Activated B cell treated with CpG ODN at 0.5 μM for 24 hours (primary cell): ENCODE measurements around the gene LCORL. TPM values are rescaled to one million over a fixed set of nuclear protein-coding genes. Genes with fewer than 3 reads are reported as not detected.
"Not testable (repeated sequence)": the region's sequence is repeated elsewhere in the genome, so short reads cannot be mapped to it uniquely, and the experiment has no call there.

Experiments
- ATAC-seq: fragments of 200-7000 bp; cut with Tn5 transposase; one replicate; pipeline ENCODE4 v1.10.0; 2021; ENCODE audit warnings: low read depth, mild to moderate bottlenecking, moderate library complexity
- CTCF ChIA-PET: fragments of 350-600 bp; sonication (Branson Sonifier 250); formaldehyde crosslinking; loops from one replicate; lab custom pipeline; 2021; ENCODE audit warnings: antibody characterized with exemption; lab: Charles Lee
- POLR2A ChIA-PET: fragments of 350-600 bp; sonication (Branson Sonifier 250); formaldehyde crosslinking; loops from one replicate; lab custom pipeline; 2021; ENCODE audit warnings: antibody characterized with exemption; lab: Charles Lee
- DNase-seq: peaks from one replicate; pipeline ENCODE4 v3.0.0; 2022
- H3K27ac Mint-ChIP-seq: one replicate; pipeline ENCODE4 v1.8.0; 2020; ENCODE audit warnings: mixed read lengths
- H3K27me3 Mint-ChIP-seq: one replicate; pipeline ENCODE4 v1.8.0; 2021; ENCODE audit warnings: mixed read lengths
- H3K36me3 Mint-ChIP-seq: one replicate; pipeline ENCODE4 v1.8.0; 2021; ENCODE audit warnings: low read depth, mixed read lengths
- H3K4me1 Mint-ChIP-seq: one replicate; pipeline ENCODE4 v1.8.0; 2021; ENCODE audit warnings: mixed read lengths
- H3K4me3 Mint-ChIP-seq: one replicate; pipeline ENCODE4 v1.8.0; 2020; ENCODE audit warnings: mild to moderate bottlenecking, mixed read lengths
- H3K9me3 Mint-ChIP-seq: one replicate; pipeline ENCODE4 v1.8.0; 2020; ENCODE audit warnings: mixed read lengths
- intact Hi-C: fragments of 100-400 bp; cut with micrococcal nuclease; formaldehyde crosslinking; loops from one replicate; pipeline ENCODE4 v1.15.1; 2024
- total RNA-seq: library from RNA; stranded (reverse); gene quantifications from 2 replicates; pipeline ENCODE4 v1.2.3, GENCODE V29; 2022
- TF ChIP-seq, protein P1 (sequence below): fragments of 200-600 bp; IDR thresholded peaks from one replicate; pipeline ENCODE4 v1.8.0; 2022; ENCODE audit warnings: antibody characterized with exemption, mild to moderate bottlenecking

Gene LCORL
- total RNA-seq, 1 donor from 2014 or later = 12.6 TPM

DNA sequence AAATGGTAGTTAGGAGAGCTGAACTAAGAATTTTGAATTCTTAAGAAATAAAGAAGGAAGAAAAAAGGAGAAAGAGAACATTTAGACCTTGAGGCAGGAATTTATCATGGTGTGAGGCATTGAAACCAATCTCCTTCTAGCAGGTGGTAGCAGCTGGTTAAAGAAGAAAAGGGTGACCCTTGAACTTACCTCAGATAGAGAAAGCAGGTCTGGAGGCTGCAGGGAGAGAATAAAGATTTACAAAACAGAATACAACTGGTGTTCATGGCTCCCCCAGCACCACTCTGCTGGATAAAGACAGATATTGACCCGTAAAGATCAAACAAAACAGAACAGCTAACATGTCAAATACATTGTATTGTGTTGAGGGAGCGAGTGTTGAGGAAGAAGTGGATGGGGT is 154.7 kb downstream of the LCORL start:
- Mint-ChIP-seq H3K9me3 (peaks cover 5% of the 10 kb centered on the region), H3K36me3 (peaks cover 19% of the 10 kb centered on the region), H3K27me3 (no peaks in the 10 kb centered on the region), H3K4me1 (no peaks in the 10 kb centered on the region), H3K4me3 (no peak overlapping the region), H3K27ac (no peak overlapping the region)
- ChIA-PET POLR2A (no interaction called here), CTCF (no interaction called here)
- TF ChIP-seq, protein P1, sequence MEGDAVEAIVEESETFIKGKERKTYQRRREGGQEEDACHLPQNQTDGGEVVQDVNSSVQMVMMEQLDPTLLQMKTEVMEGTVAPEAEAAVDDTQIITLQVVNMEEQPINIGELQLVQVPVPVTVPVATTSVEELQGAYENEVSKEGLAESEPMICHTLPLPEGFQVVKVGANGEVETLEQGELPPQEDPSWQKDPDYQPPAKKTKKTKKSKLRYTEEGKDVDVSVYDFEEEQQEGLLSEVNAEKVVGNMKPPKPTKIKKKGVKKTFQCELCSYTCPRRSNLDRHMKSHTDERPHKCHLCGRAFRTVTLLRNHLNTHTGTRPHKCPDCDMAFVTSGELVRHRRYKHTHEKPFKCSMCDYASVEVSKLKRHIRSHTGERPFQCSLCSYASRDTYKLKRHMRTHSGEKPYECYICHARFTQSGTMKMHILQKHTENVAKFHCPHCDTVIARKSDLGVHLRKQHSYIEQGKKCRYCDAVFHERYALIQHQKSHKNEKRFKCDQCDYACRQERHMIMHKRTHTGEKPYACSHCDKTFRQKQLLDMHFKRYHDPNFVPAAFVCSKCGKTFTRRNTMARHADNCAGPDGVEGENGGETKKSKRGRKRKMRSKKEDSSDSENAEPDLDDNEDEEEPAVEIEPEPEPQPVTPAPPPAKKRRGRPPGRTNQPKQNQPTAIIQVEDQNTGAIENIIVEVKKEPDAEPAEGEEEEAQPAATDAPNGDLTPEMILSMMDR = no peak
- no peak for DNase-seq
- intact Hi-C loops = no loop called here
- no peak for ATAC-seq

DNA sequence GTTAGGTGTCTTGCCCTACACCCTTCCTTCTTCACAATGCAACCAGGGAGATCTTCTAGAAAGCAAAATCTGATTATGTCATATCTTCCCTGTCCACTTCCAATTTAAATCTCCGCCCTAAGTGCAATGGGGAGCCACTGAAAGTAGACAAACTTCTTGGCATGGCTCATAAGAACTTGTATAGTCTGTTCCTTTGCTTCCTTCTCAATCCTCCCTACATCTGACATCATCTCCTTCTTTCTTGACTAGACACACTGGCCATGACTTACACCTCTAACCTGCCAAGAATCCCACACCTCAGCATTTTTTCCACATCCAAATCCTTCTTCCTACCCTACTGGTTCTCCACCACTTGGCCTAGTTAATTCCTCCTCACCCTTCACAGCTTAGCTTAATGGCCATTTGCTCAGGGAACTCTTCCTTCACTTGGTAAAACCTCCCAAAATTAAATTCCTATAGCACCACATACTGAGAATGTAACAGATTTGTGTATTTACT is 155.6 kb downstream of the LCORL start:
- no peaks in the 10 kb centered on the region for H3K4me1 Mint-ChIP-seq
- peaks cover 8% of the 10 kb centered on the region for H3K9me3 Mint-ChIP-seq
- peaks cover 22% of the 10 kb centered on the region for H3K36me3 Mint-ChIP-seq
- intact Hi-C loops = no loop called here
- CTCF ChIA-PET = no interaction called here
- H3K4me3 Mint-ChIP-seq = no peak overlapping the region
- POLR2A ChIA-PET = no interaction called here
- no peak overlapping the region for H3K27ac Mint-ChIP-seq
- ATAC-seq = no peak
- H3K27me3 Mint-ChIP-seq = no peaks in the 10 kb centered on the region
- no peak for DNase-seq
- TF ChIP-seq, protein P1 = no peak

DNA sequence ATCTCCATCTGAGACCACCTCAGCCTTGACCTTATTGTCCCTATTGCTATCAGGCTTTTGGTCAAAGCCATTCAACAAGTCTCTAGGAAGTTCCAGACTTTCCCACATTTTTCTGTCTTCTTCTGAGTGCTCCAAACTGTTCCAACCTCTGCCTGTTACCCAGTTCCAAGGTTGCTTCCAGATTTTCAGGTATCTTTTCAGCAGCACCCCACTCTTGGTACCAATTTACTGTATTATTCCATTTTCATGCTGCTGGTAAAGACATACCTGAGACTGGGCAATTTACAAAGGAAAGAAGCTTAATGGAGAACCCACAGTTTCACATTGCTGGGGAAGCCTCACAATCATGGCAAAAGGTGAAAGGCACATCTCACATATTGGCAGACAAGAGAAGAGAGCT is 159.6 kb downstream of the LCORL start:
- H3K4me1 Mint-ChIP-seq, CTCF ChIA-PET, H3K27ac Mint-ChIP-seq, H3K27me3 Mint-ChIP-seq, DNase-seq, H3K4me3 Mint-ChIP-seq, intact Hi-C loops, POLR2A ChIA-PET, ATAC-seq: not testable (repeated sequence)
- Mint-ChIP-seq H3K9me3 (peaks cover 23% of the 10 kb centered on the region), H3K36me3 (peaks cover 27% of the 10 kb centered on the region)

DNA sequence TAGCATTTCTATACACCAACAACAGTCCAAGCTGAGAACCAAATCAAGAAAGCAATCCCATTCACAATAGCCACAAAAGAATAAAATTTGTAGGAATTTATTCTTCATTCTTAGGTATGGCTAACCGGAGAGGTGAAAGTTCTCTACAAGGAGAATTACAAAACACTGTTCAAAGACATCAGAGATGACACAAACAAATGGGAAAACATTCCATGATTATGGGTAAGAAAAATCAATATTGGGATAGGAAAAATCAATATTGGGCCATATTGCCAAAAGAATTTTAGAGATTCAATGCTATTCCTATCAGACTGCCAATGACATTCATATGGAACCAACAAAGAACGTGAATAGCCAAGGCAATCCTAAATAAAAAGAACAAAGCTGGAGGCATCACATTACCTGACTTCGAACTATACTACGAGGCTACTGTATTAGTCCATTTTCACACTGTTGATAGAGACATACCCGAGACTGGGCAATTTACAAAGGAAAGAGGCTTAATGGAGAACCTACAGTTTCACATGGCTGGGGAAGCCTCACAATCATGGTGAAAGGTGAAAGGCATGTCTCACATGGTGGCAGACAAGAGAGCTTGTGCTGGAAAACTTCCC is 161.7 kb downstream of the LCORL start:
- ATAC-seq (no peak), DNase-seq (no peak)
- TF ChIP-seq, protein P1 = no peak
- no peak overlapping the region for H3K27ac Mint-ChIP-seq
- no peaks in the 10 kb centered on the region for H3K4me1 Mint-ChIP-seq
- CTCF ChIA-PET = no interaction called here
- H3K4me3 Mint-ChIP-seq = no peak overlapping the region
- POLR2A ChIA-PET = no interaction called here
- intact Hi-C loops = no loop called here
- peaks cover 23% of the 10 kb centered on the region for H3K9me3 Mint-ChIP-seq
- H3K27me3 Mint-ChIP-seq = no peaks in the 10 kb centered on the region
- H3K36me3 Mint-ChIP-seq = peaks cover 27% of the 10 kb centered on the region

DNA sequence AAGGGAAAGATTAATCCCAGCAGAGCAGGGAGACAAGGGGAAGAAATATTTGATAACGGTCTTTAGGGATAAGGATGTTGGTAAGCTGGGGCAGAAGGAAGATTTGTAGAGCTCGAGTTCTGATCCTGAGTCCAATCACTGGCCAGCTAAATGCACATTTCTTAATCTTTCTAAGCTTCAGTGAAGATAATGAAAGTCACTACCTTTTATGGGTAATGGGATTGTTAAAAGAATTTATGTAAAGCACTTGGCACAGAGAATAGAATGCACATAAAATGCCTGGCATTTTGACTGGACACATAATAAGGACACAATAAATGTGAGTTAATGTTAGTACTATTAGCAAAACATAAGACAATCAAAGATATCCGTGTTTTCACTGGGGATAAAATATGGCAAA is 167.5 kb downstream of the LCORL start:
- POLR2A ChIA-PET = interaction anchor here (0.5 kb wide), 1 partner anchor 249 kb away, joined by 3 read pairs; no protein-coding TSS in a partner anchor
- H3K27ac Mint-ChIP-seq = no peak overlapping the region
- CTCF ChIA-PET = no interaction called here
- DNase-seq = no peak
- H3K36me3 Mint-ChIP-seq = peaks cover 6% of the 10 kb centered on the region
- no peak overlapping the region for H3K4me3 Mint-ChIP-seq
- peaks cover 5% of the 10 kb centered on the region for H3K9me3 Mint-ChIP-seq
- ATAC-seq = no peak
- H3K27me3 Mint-ChIP-seq = no peaks in the 10 kb centered on the region
- intact Hi-C loops = no loop called here
- H3K4me1 Mint-ChIP-seq = no peaks in the 10 kb centered on the region
- TF ChIP-seq, protein P1 = no peak

DNA sequence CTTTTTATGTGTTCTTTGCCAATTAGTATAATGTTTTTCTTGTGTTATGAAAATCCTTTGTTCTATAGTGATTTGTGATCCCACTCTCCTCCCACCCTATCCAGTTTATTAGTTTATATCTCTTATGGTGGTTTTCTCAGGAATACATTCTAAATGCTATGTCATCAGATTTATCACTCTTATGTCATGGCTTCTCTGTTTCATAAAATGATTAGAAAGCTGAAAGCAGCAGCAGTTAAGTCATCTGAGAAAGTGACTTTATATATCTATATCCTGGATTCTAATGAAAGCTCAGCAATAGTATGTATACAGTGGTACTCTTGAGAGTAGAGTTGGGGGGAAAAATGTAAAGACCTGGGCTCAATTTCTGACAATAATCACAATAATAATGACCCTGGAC is 169.6 kb downstream of the LCORL start:
- no peak overlapping the region for H3K4me3 Mint-ChIP-seq
- no peaks in the 10 kb centered on the region for H3K36me3 Mint-ChIP-seq
- no peaks in the 10 kb centered on the region for H3K9me3 Mint-ChIP-seq
- POLR2A ChIA-PET = no interaction called here
- no peak overlapping the region for H3K27ac Mint-ChIP-seq
- TF ChIP-seq, protein P1 = no peak
- CTCF ChIA-PET = no interaction called here
- no peaks in the 10 kb centered on the region for H3K27me3 Mint-ChIP-seq
- intact Hi-C loops = no loop called here
- DNase-seq (no peak), ATAC-seq (no peak)
- no peaks in the 10 kb centered on the region for H3K4me1 Mint-ChIP-seq

DNA sequence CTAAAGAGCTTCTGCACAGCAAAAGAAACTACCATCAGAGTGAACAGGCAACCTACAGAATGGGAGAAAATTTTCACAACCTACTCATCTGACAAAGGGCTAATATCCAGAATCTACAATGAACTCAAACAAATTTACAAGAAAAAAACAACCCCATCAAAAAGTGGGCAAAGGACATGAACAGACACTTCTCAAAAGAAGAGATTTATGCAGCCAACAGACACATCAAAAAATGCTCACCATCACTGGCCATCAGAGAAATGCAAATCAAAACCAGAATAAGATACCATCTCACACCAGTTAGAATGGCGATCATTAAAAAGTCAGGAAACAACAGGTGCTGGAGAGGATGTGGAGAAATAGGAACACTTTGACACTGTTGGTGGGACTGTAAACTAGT is 171.3 kb downstream of the LCORL start:
- DNase-seq, H3K9me3 Mint-ChIP-seq, H3K4me1 Mint-ChIP-seq, H3K36me3 Mint-ChIP-seq, H3K27ac Mint-ChIP-seq, H3K4me3 Mint-ChIP-seq, H3K27me3 Mint-ChIP-seq, POLR2A ChIA-PET, ATAC-seq, CTCF ChIA-PET, intact Hi-C loops: not testable (repeated sequence)
